NOMO-1 treated with dmso at 0.1 percent for 144 hours (cell line): ENCODE data around the gene GAB1.

Experiments used
- DNase-seq: peaks from one replicate; lab custom pipeline; 2025; ENCODE audit not compliant: unreplicated experiment; lab: John Stamatoyannopoulos, UW

The GAB1 gene

GRCh38 chr4:143473334-143474126, 136.9 kb downstream of the GAB1 start:
- DNase-seq = no peak

GRCh38 chr4:143477487-143477886, 140.8 kb downstream of the GAB1 start:
- no peak for DNase-seq

DNA sequence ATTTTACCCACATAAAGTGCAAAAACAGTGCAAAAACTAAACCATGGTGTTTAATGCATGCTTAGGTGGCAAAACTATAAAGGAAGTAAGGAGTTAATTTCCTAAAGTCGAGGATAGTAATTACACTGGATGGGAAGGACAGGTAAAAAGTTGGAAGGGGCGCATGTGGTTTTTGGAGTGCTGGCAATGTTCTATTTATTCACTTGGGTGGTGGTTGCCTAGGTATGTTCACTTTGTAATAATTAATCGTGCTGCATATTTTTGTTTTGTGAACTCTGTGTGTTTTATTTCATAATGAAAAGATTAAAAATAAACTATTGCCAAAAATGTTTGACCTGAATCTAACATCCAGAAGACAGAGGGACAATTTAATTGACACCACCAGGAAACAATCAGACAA, 144.7 kb downstream of the GAB1 start:
- no peak for DNase-seq

GRCh38 chr4:143482840-143483239, 146.2 kb downstream of the GAB1 start:
- DNase-seq = no peak

- no peak for DNase-seq
These were observed 149.6 kb downstream of the GAB1 start for GRCh38 chr4:143486314-143486713.

GRCh38 chr4:143488687-143489086, 152.0 kb downstream of the GAB1 start:
- DNase-seq = no peak

- no peak for DNase-seq
These were observed 152.4 kb downstream of the GAB1 start for GRCh38 chr4:143489106-143489505.

DNA sequence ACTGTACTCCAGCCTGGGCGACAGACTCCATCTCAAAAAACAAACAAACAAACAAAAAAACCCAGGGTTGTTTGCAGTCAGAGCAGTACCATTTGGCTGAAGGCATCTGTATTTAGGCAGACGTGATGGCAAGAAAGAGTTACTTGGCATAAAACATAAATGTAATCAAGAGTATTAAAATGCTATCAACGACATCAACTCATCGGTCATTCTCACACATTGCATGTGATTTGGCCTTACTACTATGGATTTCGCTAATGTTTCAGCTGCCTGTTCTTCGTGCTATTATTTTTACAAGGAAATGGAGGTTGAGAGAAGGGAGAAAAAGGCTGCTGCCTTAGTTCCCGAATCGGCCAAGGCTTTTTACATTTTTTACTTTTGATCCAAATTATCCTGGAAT, 161.3 kb downstream of the GAB1 start:
- DNase-seq = no peak

- DNase-seq = no peak
These were observed 165.6 kb downstream of the GAB1 start for GRCh38 chr4:143502231-143502630.

DNA sequence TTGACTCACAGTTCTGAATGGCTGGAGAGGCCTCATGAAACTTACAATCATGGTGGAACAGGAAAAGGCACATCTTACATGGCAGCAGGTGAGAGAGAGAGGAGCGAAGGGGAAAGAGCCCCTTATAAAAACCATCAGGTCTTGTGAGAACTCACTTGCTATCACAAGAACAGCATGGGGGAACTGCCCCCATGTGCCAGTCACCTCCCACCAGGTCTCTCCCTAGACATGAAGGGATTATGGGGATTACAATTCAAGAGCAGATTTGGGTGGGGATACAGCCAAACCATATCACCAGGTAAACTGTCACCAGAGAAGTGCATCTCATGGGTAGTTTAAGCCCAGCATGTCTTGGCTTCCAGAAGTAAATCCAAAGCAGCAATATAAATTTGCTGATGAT, 169.4 kb downstream of the GAB1 start:
- no peak for DNase-seq

- no peak for DNase-seq
These were observed 175.2 kb downstream of the GAB1 start for GRCh38 chr4:143511906-143512305.

DNA sequence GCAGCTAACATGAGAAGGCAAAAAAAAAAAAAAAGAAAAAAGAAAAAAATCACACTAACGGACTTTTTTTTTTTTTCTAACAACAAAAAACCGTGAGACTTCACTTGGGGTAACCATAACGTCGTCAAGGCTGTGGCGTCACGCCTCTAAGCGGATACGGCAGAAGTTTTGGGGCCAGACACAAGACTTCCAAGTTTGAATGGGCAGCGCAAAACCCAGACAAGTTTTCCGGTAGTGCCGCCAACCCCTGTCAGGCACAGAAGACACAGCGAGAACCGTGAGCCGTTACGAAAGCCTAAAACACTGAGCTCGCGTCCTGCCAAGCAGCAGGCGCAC, 176.3 kb downstream of the GAB1 start:
- DNase-seq = no peak

GRCh38 chr4:143513314-143514168, 176.9 kb downstream of the GAB1 start, which contains the start of gene SMARCA5:
Gene SMARCA5 (plus strand): TSS chr4:143513702. CDS start chr4:143513925, 223 bp downstream.
- DNase-seq = peak; percentile 99

DNA sequence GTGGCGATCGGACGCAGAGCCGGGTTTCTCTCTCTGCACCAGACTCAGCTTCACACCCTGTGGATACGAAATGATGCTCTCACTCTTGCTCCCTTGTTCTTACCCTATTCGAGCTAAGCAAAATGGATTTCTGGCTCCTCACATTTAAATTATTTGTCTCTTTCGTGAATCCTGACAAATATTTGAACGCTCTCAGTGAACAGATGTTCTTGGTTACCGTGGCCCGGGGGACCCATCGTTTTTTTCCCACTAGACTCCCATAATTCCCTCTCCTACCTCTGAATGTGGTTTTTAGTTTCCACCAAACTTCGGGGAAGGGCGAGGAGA, 177.5 kb downstream of the GAB1 start:
- no peak for DNase-seq

DNA sequence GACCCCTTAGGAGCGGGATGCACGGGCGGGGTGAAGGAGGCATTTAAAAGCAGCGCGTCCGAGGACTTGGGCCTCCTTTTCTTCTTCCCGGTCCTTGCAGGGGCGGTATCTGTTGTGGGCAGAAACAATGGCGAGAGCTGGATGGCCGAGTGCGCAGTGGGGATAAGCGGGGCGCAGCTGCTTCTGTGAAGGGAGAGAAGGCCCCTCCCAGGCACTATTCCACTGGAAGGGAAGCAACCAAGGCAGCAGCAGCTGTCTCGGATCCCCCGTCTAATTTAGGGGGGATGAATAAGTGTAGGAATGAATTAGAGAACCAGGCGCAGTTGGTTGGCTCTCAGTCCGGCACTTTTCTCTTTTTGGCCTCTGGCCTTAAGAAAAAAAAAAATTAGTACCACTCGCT, 177.8 kb downstream of the GAB1 start:
- DNase-seq = no peak

- DNase-seq = no peak
These were observed 178.2 kb downstream of the GAB1 start for GRCh38 chr4:143514901-143515300.

DNA sequence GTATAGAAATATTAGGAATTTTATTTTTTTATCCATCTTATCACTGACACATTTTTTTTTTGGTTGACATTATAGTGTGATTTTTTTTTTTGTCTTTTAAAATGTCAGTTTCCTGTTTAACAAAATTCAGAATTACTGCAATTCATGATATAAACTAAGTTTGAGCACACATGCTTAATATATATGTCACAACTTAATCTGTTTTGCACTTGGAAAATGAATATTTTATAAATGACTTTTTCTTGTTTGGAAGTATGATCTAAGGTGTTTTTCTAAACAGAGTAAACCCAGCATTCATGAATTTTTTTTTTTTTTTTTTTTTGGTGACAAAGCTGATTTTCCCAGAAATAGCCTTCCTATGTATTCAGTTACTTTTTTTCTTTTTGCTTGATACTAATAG, 179.2 kb downstream of the GAB1 start:
- no peak for DNase-seq

- no peak for DNase-seq
These were observed 181.1 kb downstream of the GAB1 start for GRCh38 chr4:143517764-143518163.
